Thoracic aorta (tissue), 2 donors: ENCODE data around the gene SPATA46. TPM values are rescaled to one million over a fixed set of nuclear protein-coding genes. Genes with fewer than 3 reads are reported as not detected.

Experiments
- ATAC-seq: fragments of 150-250 bp; one replicate; pipeline ENCODE4 v1.8.0; 2017; ENCODE audit warnings: low read depth; ENCODE audit not compliant: insufficient number of reproducible peaks, low FRiP score
- DNase-seq: peaks from one replicate; pipeline ENCODE4 v3.0.0-alpha.2; 2020; ENCODE audit warnings: low spot score
- H3K27ac ChIP-seq, 2 donors: fragments of 200-600 bp; sonication (generic); 1 replicate in 1 of 2; 2 replicates in 1 of 2; pipeline ENCODE4 v1.5.1; 2016; ENCODE audit warnings: mild to moderate bottlenecking in 2 of 2, moderate library complexity in 2 of 2
- H3K27me3 ChIP-seq: fragments of 200-600 bp; sonication (generic); replicated peaks from 2 replicates; pipeline ENCODE4 v1.6.0; 2016; ENCODE audit warnings: mild to moderate bottlenecking; ENCODE audit not compliant: insufficient read depth
- H3K36me3 ChIP-seq: fragments of 200-600 bp; sonication (generic); one replicate; pipeline ENCODE4 v1.5.1; 2016
- H3K4me1 ChIP-seq, 2 donors: fragments of 200-600 bp; sonication (generic); 1 replicate in 1 of 2; 2 replicates in 1 of 2; pipeline versions ENCODE4 v1.5.1 to v1.6.0; 2016; ENCODE audit warnings: low read depth in 2 of 2, mild to moderate bottlenecking in 1 of 2; ENCODE audit not compliant: control insufficient read depth in 1 of 2
- H3K4me3 ChIP-seq: fragments of 200-600 bp; sonication (generic); 2 replicates; pipeline ENCODE4 v1.5.1; 2016; ENCODE audit warnings: mild to moderate bottlenecking
- H3K9me3 ChIP-seq: fragments of 200-600 bp; sonication (generic); 2 replicates; pipeline ENCODE4 v1.5.1; 2016
- total RNA-seq, 2 donors: library from RNA; depleted of rRNA; stranded (reverse); fragments of >200 nt; gene quantifications; one replicate each; pipeline versions ENCODE4 v1.1.0 to v1.2.3, GENCODE V29; 2016
- TF ChIP-seq, protein P1 (sequence below): fragments of 200-600 bp; sonication (generic); IDR thresholded peaks from one replicate; pipeline ENCODE4 v1.5.1; 2019; ENCODE audit warnings: antibody characterized with exemption

Gene SPATA46
- total RNA-seq, 2 donors from 2014 or later: not detected

- H3K36me3 ChIP-seq: no peaks in the 10 kb centered on the region
- no peak overlapping the region for H3K4me3 ChIP-seq
- H3K27me3 ChIP-seq: no peaks in the 10 kb centered on the region
- no peak overlapping the region for H3K27ac ChIP-seq
- H3K9me3 ChIP-seq: no peaks in the 10 kb centered on the region
- ATAC-seq (no peak), DNase-seq (no peak)
- H3K4me1 ChIP-seq: no peaks in the 10 kb centered on the region
- TF ChIP-seq, protein P1, sequence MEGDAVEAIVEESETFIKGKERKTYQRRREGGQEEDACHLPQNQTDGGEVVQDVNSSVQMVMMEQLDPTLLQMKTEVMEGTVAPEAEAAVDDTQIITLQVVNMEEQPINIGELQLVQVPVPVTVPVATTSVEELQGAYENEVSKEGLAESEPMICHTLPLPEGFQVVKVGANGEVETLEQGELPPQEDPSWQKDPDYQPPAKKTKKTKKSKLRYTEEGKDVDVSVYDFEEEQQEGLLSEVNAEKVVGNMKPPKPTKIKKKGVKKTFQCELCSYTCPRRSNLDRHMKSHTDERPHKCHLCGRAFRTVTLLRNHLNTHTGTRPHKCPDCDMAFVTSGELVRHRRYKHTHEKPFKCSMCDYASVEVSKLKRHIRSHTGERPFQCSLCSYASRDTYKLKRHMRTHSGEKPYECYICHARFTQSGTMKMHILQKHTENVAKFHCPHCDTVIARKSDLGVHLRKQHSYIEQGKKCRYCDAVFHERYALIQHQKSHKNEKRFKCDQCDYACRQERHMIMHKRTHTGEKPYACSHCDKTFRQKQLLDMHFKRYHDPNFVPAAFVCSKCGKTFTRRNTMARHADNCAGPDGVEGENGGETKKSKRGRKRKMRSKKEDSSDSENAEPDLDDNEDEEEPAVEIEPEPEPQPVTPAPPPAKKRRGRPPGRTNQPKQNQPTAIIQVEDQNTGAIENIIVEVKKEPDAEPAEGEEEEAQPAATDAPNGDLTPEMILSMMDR: no peak
Measured at GRCh38 chr1:162417650-162418049, 41.0 kb upstream of the SPATA46 start.

- Histone ChIP-seq H3K4me1 (no peaks in the 10 kb centered on the region), H3K36me3 (no peaks in the 10 kb centered on the region), H3K27ac (no peak overlapping the region), H3K9me3 (no peaks in the 10 kb centered on the region), H3K27me3 (no peaks in the 10 kb centered on the region), H3K4me3 (no peak overlapping the region)
- TF ChIP-seq, protein P1: no peak
- no peak for DNase-seq
- ATAC-seq: no peak
Measured at GRCh38 chr1:162416909-162417308, 40.3 kb upstream of the SPATA46 start.

- no peaks in the 10 kb centered on the region for H3K36me3 ChIP-seq
- DNase-seq (no peak), ATAC-seq (no peak)
- no peaks in the 10 kb centered on the region for H3K27me3 ChIP-seq
- TF ChIP-seq, protein P1: no peak
- no peak overlapping the region for H3K27ac ChIP-seq
- no peaks in the 10 kb centered on the region for H3K4me1 ChIP-seq
- H3K9me3 ChIP-seq: no peaks in the 10 kb centered on the region
- no peak overlapping the region for H3K4me3 ChIP-seq
Measured at GRCh38 chr1:162416215-162416614, 39.6 kb upstream of the SPATA46 start.

- no peak for DNase-seq
- Histone ChIP-seq H3K4me1 (no peaks in the 10 kb centered on the region), H3K27ac (no peak within 1 kb of the TSS), H3K36me3 (no peaks in the 10 kb centered on the region), H3K4me3 (no peak within 1 kb of the TSS), H3K27me3 (no peaks in the 10 kb centered on the region), H3K9me3 (no peaks in the 10 kb centered on the region)
- TF ChIP-seq, protein P1: no peak
- no peak for ATAC-seq
Measured at GRCh38 chr1:162412002-162412401, 35.3 kb upstream of the SPATA46 start, which contains the start of gene SH2D1B. Gene SH2D1B, minus strand, starts transcription at chr1:162412136. Its CDS starts 120 bp downstream, at chr1:162412016.

GRCh38 chr1:162407539-162407938 lies 30.9 kb upstream of the SPATA46 start:
- DNase-seq (no peak), ATAC-seq (no peak)
- Histone ChIP-seq H3K9me3 (no peaks in the 10 kb centered on the region), H3K27me3 (no peaks in the 10 kb centered on the region), H3K4me3 (no peak overlapping the region), H3K27ac (no peak overlapping the region), H3K36me3 (no peaks in the 10 kb centered on the region), H3K4me1 (no peaks in the 10 kb centered on the region)
- TF ChIP-seq, protein P1: no peak
